Activated T-cell treated with anti-CD3 and anti-CD28 coated beads for 24 hours (primary cell): Measurements from ENCODE around the gene SIRT4.
"Not testable (repeated sequence)": the region's sequence is repeated elsewhere in the genome, so short reads cannot be mapped to it uniquely, and the experiment has no call there.

Source experiments
- DNase-seq: peaks from one replicate; pipeline ENCODE4 v3.0.0-alpha.2; 2020; ENCODE audit warnings: low read depth

The SIRT4 gene

GRCh38 chr12:120301962-120302815 lies at the start of gene SIRT4:
SIRT4 (plus strand) TSS chr12:120302321; CDS start chr12:120303562, 1,241 bp downstream.
- peak; percentile 84 for DNase-seq

GRCh38 chr12:120253313-120253712 lies 48.8 kb upstream of the SIRT4 start:
- not testable (repeated sequence) for DNase-seq

GRCh38 chr12:120254809-120255208 lies 47.3 kb upstream of the SIRT4 start:
- DNase-seq, result no peak

DNA sequence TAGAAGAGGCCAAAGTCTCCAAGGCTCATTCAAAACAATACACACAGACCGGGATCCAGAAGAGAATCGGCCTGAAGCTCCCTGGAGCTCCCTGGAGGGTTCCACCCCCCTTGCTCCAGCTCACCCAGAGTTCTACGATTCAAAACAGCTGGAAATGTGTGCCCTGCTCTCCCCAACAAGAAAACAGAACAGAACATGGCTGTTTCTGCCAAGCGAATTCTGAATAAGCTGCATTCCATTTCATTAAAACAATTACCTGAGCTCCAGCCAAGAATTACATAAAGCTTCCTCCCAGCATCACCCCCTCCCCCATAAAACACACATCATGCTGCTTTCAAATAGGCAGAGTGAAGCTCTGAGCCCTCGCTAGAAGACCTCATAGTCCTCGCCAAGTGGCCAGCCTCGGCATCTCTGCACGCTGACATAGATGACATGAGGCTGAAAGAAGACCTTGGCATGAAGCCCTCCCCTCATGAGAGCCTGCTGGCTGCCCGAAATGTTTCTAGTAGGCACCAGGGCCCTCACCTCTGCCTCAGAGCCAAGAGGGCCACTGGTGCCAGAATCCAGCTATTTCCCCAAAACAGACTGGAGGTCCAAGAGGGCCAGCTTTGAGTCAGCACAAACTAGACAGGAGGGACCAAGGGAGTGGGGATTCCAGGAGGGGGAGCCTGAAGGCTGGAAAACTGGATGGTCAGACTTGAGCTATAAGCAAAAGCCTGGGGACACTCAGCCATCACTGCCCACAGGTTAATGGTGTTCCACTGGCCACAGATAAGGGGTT lies 44.9 kb upstream of the SIRT4 start:
- DNase-seq, result no peak

- DNase-seq, result no peak
Observed at GRCh38 chr12:120258323-120258896, 43.7 kb upstream of the SIRT4 start.

- DNase-seq, result no peak
Observed at GRCh38 chr12:120259418-120260202, 42.5 kb upstream of the SIRT4 start.

- no peak for DNase-seq
Observed at GRCh38 chr12:120260607-120261006, 41.5 kb upstream of the SIRT4 start.

DNA sequence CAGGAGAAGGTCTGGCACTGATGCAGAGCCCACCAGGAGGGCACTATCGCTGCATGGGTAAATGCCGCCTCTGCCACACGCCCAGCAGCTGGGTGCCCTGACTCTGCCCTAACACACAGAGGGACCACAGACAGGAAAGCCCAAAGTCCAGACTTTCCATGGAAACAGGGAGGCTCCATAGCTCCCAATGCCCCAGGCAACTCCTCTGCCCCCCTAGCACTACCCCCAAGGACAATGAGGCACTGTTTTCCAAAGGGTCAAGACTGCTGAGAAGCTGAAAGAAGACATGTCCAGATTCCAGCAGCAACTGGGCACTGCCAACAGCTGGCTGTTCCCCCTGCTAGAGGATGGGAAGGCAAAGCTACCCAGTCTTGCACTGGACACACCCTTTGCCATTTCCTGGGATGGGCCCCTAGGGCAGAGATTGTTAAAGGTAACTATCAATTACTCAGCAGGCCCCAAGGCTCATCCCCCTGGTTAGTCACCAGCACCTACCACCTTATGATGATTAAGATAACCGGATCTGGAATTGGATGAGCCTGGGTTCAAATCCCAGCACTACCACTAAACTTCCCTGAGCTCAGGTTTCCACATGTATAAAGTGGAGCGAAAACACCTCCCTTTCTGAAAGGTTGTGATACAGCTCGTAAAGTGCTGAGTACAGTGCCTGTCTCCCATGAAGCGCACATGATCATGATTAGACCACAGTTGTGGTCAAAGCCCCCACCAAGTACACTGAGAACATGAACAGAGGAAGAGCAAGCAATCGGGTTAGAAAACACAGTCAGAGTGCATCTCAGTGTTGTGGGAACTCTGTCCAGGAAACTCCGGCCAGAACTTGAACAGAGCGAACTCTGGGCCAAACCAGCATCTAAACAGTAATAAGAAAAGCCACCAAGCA lies 39.9 kb upstream of the SIRT4 start:
- no peak for DNase-seq

- DNase-seq, result no peak
Observed at GRCh38 chr12:120262852-120263747, 39.0 kb upstream of the SIRT4 start.

- no peak for DNase-seq
Observed at GRCh38 chr12:120263748-120264085, 38.4 kb upstream of the SIRT4 start.

DNA sequence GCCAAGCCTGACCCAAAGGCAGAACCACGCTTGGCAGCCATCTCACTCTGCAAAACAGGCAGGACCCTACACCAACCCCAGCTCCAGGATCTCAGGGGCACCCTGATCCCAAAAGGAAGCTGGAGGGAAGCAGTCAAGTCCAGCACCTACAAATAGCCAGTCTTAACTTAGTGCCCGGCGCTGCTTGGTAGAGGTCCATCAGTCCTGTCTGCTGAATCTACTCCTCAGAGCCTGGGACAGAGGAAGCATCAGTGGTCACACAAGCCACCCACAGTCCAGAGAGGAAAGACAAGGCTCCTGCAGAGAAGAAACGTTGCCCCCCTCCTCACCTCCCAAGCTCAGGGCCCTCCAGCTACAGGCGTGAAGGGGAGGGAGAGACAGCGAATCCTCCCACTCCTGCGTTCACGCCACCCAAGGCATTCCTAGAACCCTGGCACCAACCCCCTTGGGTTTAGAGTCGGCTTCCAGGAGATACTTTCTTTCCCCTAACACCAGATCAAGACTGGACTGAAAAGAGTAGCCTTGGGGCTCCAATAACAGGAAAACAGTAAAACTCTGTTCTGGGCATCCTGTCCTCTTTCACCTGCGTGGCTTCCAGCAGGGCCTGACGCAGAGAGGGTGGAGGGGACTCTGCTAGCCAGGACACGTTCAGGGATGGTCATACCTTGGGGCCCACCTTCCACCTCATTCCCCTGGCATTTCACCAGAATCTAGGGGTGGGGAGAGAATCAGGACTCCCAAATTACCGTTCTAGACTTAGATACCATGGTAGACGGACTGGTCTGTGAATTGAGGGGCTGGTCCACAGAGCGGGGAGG lies 37.8 kb upstream of the SIRT4 start:
- no peak for DNase-seq

GRCh38 chr12:120264904-120265472 lies 37.1 kb upstream of the SIRT4 start:
- DNase-seq, result no peak

GRCh38 chr12:120265473-120266179 lies 36.5 kb upstream of the SIRT4 start, which contains the start of gene PXN:
PXN (minus strand) TSS chr12:120265730; CDS start chr12:120265629, 101 bp downstream.
- DNase-seq, result peak; percentile 85

DNA sequence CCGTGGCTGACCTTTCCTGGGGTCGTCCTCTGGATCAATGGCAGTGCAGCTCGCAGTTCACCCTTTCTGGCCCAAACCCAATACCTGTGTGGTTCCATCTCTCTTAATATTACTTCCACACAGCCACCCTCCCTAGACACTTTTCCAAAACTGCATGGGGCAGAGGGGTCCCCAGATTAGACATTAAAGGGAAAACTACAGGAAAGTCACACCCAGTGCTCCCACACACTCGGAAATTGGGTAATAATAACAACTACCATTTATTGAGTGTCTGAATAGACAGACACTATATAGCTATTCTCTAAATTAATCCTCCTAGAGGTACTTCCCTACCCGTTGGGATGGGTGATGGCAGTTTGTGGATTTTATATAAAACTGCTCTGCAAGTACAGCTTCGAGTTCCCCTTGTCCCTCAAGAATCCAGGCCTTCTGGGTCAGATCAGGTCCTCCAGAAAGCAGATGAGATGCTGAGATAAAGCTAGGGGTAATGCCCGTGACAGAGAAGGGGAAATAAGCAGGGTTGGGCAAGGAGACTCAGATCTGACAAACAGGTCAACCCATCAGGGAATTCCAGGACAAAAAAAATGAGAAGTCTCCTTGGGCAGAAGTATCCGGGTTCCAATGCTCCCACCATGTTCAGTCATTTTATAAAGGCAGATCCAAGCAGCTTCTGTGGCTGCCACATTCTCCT lies 35.8 kb upstream of the SIRT4 start:
- no peak for DNase-seq

DNA sequence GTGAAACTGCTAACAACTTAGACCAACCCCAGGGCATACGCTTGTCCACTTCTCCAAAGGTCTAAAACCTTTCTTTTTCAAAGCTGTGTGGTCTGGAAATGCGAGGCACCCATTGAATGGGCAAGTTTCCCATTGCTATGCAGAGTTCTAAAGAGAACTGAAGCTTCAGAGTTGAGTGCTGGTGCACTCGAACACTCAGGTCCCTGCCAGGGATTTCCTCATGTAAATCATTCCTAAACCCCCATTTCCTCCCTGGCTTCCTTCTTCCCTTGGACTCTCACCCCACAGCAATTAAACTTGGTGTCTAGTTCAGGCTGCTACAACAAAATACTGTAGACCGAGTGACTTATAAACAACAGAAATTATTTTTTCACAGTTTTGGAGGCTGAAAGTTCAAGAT lies 34.4 kb upstream of the SIRT4 start:
- DNase-seq, result no peak

GRCh38 chr12:120276734-120277133 lies 25.4 kb upstream of the SIRT4 start:
- DNase-seq, result no peak
